Right forelimb (tissue), 1 donor: Measurements from ENCODE around the gene ATF7.

Experiments used
- DNase-seq: peaks from one replicate; pipeline ENCODE4 v3.0.0-alpha.2; 2018

ATF7 gene

GRCh38 chr12:53518381-53518780 is 107.8 kb downstream of the ATF7 start:
- DNase-seq, result no peak

- DNase-seq, result no peak
These were observed 109.3 kb downstream of the ATF7 start for GRCh38 chr12:53516758-53517455.

- no peak for DNase-seq
These were observed 110.9 kb downstream of the ATF7 start for GRCh38 chr12:53515291-53515680.

GRCh38 chr12:53514628-53515290 is 111.4 kb downstream of the ATF7 start:
- DNase-seq, result no peak

- no peak for DNase-seq
These were observed 112.3 kb downstream of the ATF7 start for GRCh38 chr12:53513712-53514410.

GRCh38 chr12:53510181-53510812 is 115.9 kb downstream of the ATF7 start:
- no peak for DNase-seq

GRCh38 chr12:53508534-53509170 is 117.5 kb downstream of the ATF7 start:
- DNase-seq, result peak; percentile 87

GRCh38 chr12:53507603-53507885 is 118.6 kb downstream of the ATF7 start:
- DNase-seq, result no peak

- DNase-seq, result no peak
These were observed 119.1 kb downstream of the ATF7 start, which contains the start of gene NPFF for GRCh38 chr12:53506881-53507602. Gene NPFF (minus strand): TSS chr12:53507484. CDS start chr12:53507474, 10 bp downstream.

- DNase-seq, result no peak
These were observed 119.8 kb downstream of the ATF7 start for GRCh38 chr12:53506450-53506785.

GRCh38 chr12:53505555-53506449 is 120.4 kb downstream of the ATF7 start:
- DNase-seq, result no peak

- DNase-seq, result no peak
These were observed 121.1 kb downstream of the ATF7 start for GRCh38 chr12:53505086-53505485.

GRCh38 chr12:53504004-53504920 is 121.9 kb downstream of the ATF7 start:
- DNase-seq, result peak; percentile 36

- peak; percentile 37 for DNase-seq
These were observed 123.0 kb downstream of the ATF7 start for GRCh38 chr12:53502983-53503728.

- peak; percentile 37 for DNase-seq
These were observed 123.9 kb downstream of the ATF7 start for GRCh38 chr12:53502331-53502730.

- no peak for DNase-seq
These were observed 124.5 kb downstream of the ATF7 start for GRCh38 chr12:53501615-53502181.

GRCh38 chr12:53500776-53501614 is 125.2 kb downstream of the ATF7 start, which contains the start of gene TARBP2:
Gene TARBP2 (plus strand): TSS chr12:53501283. CDS start chr12:53501409, 126 bp downstream.
- peak; percentile 98 for DNase-seq

- DNase-seq, result no peak
These were observed 125.9 kb downstream of the ATF7 start for GRCh38 chr12:53500142-53500775.
